Measurements from ENCODE around the gene SCAF1.
A peak's percentile ranks its signal among the peaks of the same experiment; 100 is the strongest.

The SCAF1 gene

GRCh38 chr19:49663224-49663623 lies 21.2 kb downstream of the SCAF1 start:
- no peak for FAIRE-seq
- TF ChIP-seq TAF1 (IDR thresholded peaks at IDR 0.05; ENCODE audit: borderline replicate concordance, low read depth, low read length) = no peak
- no peak for TF ChIP-seq POLR2AphosphoS5 (IDR thresholded peaks at IDR 0.05; ENCODE audit: low read depth, low read length)
- no peak for TF ChIP-seq POLR2A (IDR thresholded peaks at IDR 0.05; ENCODE audit: low read depth, low read length)
- DNase-seq (ENCODE audit: insufficient read length) = no peak

DNA sequence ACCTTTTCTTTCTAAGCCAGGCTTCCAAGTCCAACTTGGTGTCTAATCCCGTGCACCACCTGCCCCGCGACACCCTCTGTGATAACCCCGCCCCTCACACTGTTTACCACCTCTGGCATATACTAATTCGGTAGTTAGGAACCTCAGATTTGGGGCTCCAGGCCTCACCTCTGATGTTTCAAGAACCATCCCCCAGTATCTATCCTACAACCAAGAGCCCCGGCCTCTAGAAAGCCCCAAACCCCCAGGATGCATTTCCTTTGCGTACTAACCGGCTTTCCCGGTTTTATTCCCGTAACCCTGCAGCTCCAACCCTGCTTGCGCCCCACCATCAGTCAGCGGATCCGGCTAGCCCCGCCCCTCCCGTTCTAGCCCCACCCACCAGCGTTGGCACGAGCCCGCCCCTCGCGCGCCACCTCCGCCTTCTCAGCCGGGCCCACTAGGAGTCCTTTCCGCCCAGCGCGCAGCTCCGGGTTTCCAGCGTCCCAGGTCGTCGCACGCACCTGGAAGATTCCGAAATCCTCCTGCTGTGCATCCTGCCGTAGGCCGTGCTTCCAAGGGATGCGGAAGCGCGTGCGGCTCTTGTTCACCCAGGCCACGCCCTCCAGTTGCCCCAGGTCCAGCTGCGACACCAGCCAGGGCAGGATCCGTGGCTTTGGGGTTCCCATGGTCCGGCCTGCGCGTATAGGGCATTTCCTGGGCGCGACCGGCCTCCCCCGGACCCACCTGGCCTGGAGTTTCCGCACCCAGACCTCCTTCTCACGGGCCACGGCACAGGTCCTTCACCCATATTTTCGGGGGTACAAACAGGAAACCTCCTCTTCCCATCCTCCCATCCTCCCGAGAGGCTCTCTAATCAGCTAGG lies 22.4 kb downstream of the SCAF1 start:
- FAIRE-seq = peak; percentile 87
- DNase-seq (ENCODE audit: insufficient read length) = peak; percentile 91
- peak; percentile 40; the same call in 1 of the 2 replicates for TF ChIP-seq POLR2A (IDR thresholded peaks at IDR 0.05; ENCODE audit: low read depth, low read length)
- peak; percentile 49; the same call in 1 of the 2 replicates for TF ChIP-seq POLR2AphosphoS5 (IDR thresholded peaks at IDR 0.05; ENCODE audit: low read depth, low read length)
- TF ChIP-seq TAF1 (IDR thresholded peaks at IDR 0.05; ENCODE audit: borderline replicate concordance, low read depth, low read length) = no peak

DNA sequence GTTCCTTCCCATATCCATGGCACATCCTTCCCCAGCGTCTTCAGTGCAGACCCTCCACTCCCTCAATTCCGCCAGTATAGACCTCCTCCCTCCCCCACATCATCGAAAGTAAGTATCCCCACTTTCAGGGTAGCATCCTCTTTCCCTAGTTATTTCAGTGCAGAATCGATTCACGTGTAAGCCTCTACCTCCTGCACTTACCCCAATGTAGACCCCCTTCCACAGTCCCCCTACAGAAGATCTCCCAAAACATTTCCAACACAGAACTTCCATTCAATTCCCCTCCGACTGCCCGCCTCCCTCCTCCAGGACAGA lies 23.0 kb downstream of the SCAF1 start:
- no peak for FAIRE-seq
- DNase-seq (ENCODE audit: insufficient read length) = no peak
- no peak for TF ChIP-seq TAF1 (IDR thresholded peaks at IDR 0.05; ENCODE audit: borderline replicate concordance, low read depth, low read length)
- TF ChIP-seq POLR2A (IDR thresholded peaks at IDR 0.05; ENCODE audit: low read depth, low read length) = no peak
- no peak for TF ChIP-seq POLR2AphosphoS5 (IDR thresholded peaks at IDR 0.05; ENCODE audit: low read depth, low read length)

GRCh38 chr19:49665351-49666119 lies 23.5 kb downstream of the SCAF1 start, which contains the start of the genes BCL2L12 and IRF3:
Gene BCL2L12 (plus strand): TSS chr19:49665933. CDS start chr19:49666693, 760 bp downstream.
Gene IRF3 (minus strand): TSS chr19:49665857. CDS start chr19:49664838, 1,019 bp downstream.
- FAIRE-seq (peak; percentile 98), DNase-seq (ENCODE audit: insufficient read length) (peak; percentile 98)
- TF ChIP-seq POLR2AphosphoS5 (IDR thresholded peaks at IDR 0.05; ENCODE audit: low read depth, low read length) = no peak
- TF ChIP-seq POLR2A (IDR thresholded peaks at IDR 0.05; ENCODE audit: low read depth, low read length) = peak; percentile 66

GRCh38 chr19:49666120-49666444 lies 24.1 kb downstream of the SCAF1 start:
- DNase-seq (ENCODE audit: insufficient read length) (no peak), FAIRE-seq (no peak)
- TF ChIP-seq TAF1 (IDR thresholded peaks at IDR 0.05; ENCODE audit: borderline replicate concordance, low read depth, low read length) (no peak), POLR2AphosphoS5 (IDR thresholded peaks at IDR 0.05; ENCODE audit: low read depth, low read length) (no peak), POLR2A (IDR thresholded peaks at IDR 0.05; ENCODE audit: low read depth, low read length) (no peak)

- FAIRE-seq = no peak
- no peak for DNase-seq (ENCODE audit: insufficient read length)
- no peak for TF ChIP-seq POLR2A (IDR thresholded peaks at IDR 0.05; ENCODE audit: low read depth, low read length)
- no peak for TF ChIP-seq POLR2AphosphoS5 (IDR thresholded peaks at IDR 0.05; ENCODE audit: low read depth, low read length)
- no peak for TF ChIP-seq TAF1 (IDR thresholded peaks at IDR 0.05; ENCODE audit: borderline replicate concordance, low read depth, low read length)
Observed at GRCh38 chr19:49667473-49667872, 25.5 kb downstream of the SCAF1 start.

- FAIRE-seq = no peak
- TF ChIP-seq POLR2A (IDR thresholded peaks at IDR 0.05; ENCODE audit: low read depth, low read length) (no peak), TAF1 (IDR thresholded peaks at IDR 0.05; ENCODE audit: borderline replicate concordance, low read depth, low read length) (no peak)
- DNase-seq (ENCODE audit: insufficient read length) = no peak
Observed at GRCh38 chr19:49669516-49669915, 27.5 kb downstream of the SCAF1 start.

GRCh38 chr19:49672131-49672919 lies 30.3 kb downstream of the SCAF1 start:
- no peak for TF ChIP-seq POLR2A (IDR thresholded peaks at IDR 0.05; ENCODE audit: low read depth, low read length)
- TF ChIP-seq POLR2AphosphoS5 (IDR thresholded peaks at IDR 0.05; ENCODE audit: low read depth, low read length) = no peak
- TF ChIP-seq TAF1 (IDR thresholded peaks at IDR 0.05; ENCODE audit: borderline replicate concordance, low read depth, low read length) = no peak
- FAIRE-seq = peak; percentile 97
- peak; percentile 94 for DNase-seq (ENCODE audit: insufficient read length)

- TF ChIP-seq POLR2A (IDR thresholded peaks at IDR 0.05; ENCODE audit: low read depth, low read length) = peak; percentile 98
- peak; percentile 97 for TF ChIP-seq POLR2AphosphoS5 (IDR thresholded peaks at IDR 0.05; ENCODE audit: low read depth, low read length)
- peak; percentile 89 for TF ChIP-seq TAF1 (IDR thresholded peaks at IDR 0.05; ENCODE audit: borderline replicate concordance, low read depth, low read length)
- FAIRE-seq (no peak), DNase-seq (ENCODE audit: insufficient read length) (peak; percentile 92)
Observed at GRCh38 chr19:49676136-49676783, 34.3 kb downstream of the SCAF1 start.

DNA sequence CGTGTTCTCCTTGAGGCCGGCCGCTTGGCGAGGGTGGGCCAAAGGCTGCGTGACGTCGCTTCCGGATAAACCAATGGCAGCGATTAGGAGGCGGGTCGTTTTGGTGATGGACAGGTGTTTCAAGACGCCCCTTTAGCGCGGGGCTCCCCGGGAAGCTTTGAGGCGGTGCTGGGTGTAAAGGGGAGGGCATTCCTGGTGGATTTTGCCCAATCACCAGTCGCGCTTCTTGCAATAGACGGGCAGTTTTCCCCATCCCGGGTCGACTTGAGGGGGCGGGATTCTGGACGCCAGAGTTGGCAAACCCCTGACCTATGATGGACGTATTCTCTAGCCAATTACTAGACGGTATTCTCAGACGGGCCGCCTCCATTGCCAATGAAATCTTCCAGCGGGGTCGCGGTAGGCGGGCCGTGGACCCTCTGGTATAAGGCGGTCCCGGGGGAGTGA lies 34.8 kb downstream of the SCAF1 start:
- TF ChIP-seq TAF1 (IDR thresholded peaks at IDR 0.05; ENCODE audit: borderline replicate concordance, low read depth, low read length) (no peak), POLR2A (IDR thresholded peaks at IDR 0.05; ENCODE audit: low read depth, low read length) (no peak), POLR2AphosphoS5 (IDR thresholded peaks at IDR 0.05; ENCODE audit: low read depth, low read length) (no peak)
- peak; percentile 100 for FAIRE-seq
- peak; percentile 92 for DNase-seq (ENCODE audit: insufficient read length)

All from GM12892 (cell line).